HG03060 (cell line): ENCODE measurements around the gene NCR2.
"Not testable (repeated sequence)": the region's sequence is repeated elsewhere in the genome, so short reads cannot be mapped to it uniquely, and the experiment has no call there.

Source experiments
- ATAC-seq: cut with Tn5 transposase; IDR thresholded peaks from one replicate; pipeline ENCODE4 v1.9.1; 2021; ENCODE audit warnings: low read depth, moderate number of reproducible peaks; ENCODE audit not compliant: unreplicated experiment

The NCR2 gene, protein sequence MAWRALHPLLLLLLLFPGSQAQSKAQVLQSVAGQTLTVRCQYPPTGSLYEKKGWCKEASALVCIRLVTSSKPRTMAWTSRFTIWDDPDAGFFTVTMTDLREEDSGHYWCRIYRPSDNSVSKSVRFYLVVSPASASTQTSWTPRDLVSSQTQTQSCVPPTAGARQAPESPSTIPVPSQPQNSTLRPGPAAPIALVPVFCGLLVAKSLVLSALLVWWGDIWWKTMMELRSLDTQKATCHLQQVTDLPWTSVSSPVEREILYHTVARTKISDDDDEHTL

GRCh38 chr6:41335296-41335695 is at the start of gene NCR2:
TSS of gene NCR2 (plus strand) at chr6:41335608. CDS start at chr6:41335877, 269 bp downstream.
- ATAC-seq, result no peak

DNA sequence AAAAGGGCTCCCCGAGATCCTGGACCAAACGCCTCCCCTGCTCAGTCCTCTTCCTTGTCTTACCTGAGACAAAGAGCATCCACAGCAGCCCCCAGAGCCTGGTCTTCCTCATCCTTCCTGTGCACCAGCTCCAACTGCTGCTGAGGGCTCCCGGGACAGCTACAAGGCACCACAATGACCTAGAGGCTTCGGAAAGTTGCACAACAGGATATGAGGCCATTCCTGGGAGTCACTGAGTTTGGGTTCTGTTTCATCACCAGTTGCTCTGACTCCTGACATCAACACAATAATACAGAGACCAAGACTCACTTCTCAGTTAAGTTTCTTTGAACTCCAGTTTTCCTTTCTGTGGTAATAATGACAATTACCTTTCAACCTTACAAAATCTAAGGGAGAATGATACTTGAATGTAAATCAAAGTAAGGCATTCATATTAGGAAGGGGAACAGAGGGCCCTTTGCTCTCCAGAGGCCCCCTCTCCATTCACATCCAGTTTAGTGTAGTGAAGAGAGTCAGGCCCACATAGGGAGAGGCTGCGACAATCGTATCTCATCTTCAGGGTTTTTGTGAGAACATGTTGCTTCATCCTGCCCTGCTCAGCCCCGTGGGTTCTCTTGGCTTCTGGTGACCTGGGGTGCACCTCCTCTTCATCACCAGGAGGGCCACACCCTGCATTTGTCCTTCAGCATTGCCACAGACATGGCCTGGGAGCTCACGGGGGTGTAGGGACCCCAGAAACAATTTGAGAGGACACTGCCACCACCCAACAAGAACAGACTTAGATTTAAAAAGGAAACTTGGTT is 48.7 kb upstream of the NCR2 start, which contains the start of gene TREM1:
TREM1 (minus strand) TSS at position 139 of the 803 bp plus-strand sequence; CDS start at position 112, 27 bp downstream.
- ATAC-seq, result no peak

DNA sequence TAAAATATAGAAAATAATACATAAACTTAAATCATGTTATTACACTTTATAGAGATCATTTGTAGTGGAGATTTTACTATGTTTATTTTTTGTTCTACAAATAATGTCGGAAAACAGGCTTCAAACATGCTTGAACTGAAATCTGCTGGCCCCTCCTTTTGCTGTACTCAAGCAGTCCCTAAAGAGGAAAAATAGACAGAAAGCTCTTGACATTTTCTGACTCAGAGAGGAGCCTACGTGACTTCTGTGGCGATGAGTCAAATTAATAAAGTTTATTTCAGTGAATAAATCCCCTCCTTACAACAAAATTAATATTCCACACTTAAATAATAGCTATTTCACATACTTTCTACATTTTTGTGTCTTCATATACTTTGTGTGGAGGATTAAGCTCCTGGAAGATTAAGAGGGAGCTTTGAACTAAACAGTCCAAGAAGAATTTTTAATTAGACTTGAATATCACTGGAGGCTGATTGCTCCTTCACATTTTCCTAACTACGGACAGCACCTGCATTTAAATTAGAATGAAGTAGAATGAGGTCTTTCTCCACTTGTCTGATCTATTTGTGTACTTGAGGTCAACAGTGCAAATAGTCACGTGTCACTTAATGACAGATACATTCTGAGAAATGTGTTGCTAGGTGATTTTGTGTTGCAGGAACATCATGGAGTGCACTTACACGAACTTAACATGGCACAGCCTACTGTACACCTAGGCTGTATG is 47.2 kb upstream of the NCR2 start:
- no peak for ATAC-seq

GRCh38 chr6:41288754-41289129 is 46.7 kb upstream of the NCR2 start:
- ATAC-seq, result no peak

- no peak for ATAC-seq
These were observed 45.6 kb upstream of the NCR2 start for GRCh38 chr6:41289815-41290214.

DNA sequence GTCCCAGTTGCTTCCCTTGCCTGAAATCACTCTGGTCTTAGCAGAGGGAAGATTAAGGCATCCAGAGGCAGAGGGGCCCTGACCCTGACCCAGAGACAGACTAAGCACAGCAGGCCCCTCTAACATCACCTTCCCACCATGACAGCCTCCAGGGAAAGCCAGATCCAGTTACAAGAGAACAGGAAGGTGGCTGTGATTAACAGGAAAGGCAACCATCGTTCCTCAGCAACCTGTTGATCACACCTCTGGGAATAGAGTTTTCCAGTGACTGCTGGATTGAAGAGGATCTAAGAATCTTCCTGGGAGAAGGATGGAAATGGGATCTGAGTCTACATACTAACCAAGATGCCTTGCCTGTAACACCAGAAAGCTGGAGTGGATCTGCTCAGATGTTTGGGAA is 43.7 kb upstream of the NCR2 start:
- no peak for ATAC-seq

DNA sequence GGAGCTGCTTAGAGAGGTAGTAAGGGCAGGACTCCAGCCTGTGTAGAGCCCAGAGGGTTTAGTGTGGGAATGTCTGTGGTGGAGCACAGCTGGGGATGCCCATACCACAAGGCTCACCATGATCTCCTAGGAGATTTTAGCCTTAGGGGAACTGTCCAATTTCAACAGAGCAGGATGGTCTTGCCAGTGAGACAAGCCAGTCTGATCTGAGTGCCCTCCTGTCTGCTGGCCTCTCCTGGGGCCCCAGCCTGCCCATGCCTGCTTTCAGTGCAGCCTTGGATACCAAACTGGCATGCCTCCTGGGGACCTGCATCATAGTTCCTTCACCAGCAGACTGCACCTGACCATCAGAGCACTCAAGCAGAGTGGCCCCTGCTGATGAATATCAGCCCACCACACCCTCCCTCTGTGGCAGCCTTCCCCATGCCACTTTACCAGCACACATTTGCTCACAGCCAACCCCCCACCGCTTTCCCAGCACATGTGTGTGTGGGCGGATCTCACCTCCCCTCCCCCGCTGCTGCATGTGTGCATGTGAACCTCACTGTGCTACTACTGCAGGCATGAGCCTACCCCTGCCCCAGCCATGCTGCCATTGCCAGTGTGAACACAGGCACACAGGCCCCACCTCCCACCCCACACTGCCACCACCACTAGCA is 41.1 kb upstream of the NCR2 start:
- ATAC-seq, result no peak

DNA sequence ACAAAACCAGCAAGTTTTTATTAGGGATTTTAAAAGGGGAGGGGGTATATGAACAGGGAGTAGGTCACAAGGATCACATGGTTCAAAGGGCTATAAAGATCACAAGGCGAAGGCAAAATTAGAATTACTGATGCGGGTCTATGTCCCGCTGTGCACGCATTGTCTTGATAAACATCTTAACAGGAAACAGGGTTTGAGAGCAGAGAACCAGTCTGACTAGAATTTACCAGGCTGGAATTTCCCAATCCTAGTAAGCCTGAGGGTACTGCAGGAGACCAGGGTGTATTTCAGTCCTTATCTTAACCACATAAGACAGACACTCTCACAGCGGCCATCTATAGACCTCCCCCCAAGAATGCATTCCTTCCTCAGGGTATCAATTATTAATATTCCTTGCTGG is 38.2 kb upstream of the NCR2 start:
- ATAC-seq, result not testable (repeated sequence)

DNA sequence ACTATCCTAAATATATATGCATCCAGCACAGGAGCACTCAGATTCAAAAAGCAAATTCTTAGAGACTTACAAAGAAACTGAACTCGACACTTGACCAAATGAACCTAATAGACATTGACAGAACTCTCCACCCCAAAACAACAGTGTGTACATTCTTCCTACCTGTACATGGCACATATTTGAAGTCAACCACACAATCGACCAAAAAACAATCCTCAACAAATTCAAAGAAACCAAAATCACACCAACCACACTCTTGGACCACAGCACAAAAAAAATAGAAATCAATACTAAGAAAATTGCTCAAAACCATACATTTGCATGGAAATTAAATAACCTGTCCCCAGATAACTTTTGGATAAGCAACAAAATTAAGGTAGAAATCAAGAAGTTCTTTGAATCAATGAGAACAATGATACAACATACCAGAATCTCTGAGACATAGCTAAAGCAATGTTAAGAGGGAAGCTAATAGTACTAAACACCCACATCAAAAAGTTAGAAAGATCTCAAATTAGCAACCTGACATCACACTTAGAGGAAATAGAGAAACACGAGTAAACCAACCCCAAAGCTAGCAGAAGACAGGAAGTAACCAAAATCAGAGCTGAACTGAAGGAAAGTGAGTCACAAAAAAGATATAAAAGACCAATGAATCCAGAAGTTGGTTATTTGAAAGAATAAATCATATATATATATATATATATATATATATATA is 36.5 kb upstream of the NCR2 start:
- no peak for ATAC-seq

DNA sequence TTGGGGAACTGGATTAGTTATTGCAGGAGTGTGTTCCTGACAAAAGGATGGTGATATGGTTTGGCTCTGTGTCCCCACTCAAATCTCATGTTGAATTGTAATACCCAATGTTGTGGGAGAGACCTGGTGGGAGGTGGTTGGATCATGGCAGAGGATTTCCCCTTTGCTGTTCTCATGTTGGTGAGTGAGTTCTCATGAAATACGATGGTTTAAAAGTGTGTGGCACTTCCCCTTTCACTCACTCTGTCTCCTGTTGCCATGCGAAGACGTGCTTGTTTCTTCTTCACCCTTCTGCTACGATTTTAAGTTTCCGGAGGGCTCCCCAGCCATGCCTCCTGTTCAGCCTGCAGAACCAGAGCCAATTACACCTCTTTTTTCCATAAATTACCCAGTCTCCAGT is 32.8 kb upstream of the NCR2 start:
- no peak for ATAC-seq

DNA sequence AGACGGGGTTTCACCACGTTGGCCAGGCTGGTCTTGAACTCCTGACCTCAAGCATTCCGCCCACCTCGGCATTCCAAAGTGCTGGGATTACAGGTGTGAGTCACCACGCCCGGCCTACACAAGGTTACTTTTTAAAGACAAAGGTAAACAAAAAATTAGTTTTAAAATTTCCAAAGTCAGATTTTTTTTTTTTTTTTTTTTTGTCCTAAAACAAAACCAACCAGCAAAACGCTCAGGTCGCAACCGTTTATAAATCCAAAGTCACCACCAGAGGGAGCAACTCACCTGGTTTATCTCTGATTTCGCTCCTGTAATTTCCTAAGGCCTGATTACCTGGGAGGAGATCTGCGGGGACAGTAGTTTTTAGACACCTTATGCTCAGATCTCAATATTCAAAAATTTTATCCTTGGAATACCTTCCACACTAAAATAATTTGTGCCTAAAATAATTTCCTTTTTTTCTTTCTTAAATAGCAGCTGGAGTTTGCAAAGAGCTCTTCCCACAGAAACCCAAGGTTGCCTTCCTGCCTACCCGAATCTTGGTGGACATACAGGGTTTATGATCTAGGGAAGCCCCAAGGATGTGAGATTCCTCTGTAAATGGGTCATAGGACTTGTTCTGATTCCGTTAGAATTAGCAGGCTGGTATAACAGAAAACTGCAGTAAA is 29.1 kb upstream of the NCR2 start:
- ATAC-seq, result no peak

DNA sequence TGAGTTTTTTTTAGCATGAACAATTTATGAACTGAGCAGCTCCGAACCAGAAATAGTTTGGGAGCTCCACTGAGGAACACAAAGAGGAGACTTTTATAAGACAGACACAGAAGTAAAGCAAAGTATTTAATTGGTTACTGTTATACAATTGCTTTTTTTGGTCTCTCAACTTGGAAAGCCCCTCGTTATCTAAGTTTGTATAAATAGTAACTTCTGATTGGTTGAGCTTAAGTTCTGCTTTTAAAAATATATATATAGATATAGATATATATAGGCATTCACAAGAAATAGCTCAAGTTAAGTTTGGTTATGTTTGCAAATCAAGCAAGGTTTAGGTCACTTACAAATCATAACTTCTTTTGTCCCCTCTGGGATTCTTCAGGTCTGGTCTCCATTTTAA is 20.2 kb upstream of the NCR2 start:
- ATAC-seq, result no peak

DNA sequence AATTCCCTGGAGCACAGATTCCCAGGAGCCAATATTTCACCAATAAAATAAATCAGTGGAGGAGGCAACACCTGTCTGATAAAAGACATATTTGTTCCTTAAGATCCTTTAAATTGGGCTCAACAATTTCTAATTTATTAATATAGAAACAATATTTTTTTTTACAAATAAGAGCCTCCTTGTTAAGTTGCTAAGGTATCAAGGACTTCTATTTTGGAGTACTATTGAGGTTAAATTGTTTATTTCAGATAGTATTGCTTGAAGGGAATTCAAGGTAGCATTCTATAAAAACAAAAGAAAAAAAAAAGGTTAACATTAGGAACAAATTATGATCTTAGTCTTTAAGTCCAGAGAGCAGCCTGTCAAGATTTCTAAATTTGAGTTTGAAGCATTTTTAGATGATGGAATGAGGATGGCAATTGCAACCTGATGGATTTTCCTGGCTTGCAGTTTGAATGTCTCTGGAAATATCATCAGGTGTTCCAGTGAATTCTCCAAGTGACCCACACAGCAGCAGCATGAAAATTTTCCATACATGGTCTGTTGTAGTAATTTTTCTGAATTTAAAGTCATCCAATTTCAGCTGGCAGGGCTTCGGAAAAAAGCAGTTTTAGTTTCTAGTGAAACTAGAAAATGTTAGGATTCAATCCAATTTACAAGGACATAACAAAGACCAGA is 19.3 kb upstream of the NCR2 start:
- ATAC-seq, result no peak

DNA sequence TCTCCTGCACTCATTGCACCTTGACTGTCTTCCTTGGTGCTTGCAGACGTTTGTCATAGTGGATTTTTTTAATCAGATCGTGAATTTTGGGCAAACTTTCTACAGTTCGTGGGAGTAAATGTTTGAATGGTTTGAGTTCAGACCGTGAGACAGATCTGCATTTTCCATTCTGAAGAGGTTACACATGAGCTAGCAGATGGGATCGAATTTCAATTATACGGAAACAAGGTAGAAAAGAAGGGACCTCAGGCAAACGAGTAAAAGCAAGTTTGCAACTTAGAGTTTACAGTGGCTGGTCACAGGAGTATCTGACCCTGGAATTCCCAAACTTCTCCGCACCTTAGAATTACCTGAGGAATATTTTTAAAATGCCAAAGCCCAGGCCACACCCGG is 17.2 kb upstream of the NCR2 start:
- ATAC-seq, result no peak

- no peak for ATAC-seq
These were observed 16.5 kb upstream of the NCR2 start for GRCh38 chr6:41318654-41319565.

DNA sequence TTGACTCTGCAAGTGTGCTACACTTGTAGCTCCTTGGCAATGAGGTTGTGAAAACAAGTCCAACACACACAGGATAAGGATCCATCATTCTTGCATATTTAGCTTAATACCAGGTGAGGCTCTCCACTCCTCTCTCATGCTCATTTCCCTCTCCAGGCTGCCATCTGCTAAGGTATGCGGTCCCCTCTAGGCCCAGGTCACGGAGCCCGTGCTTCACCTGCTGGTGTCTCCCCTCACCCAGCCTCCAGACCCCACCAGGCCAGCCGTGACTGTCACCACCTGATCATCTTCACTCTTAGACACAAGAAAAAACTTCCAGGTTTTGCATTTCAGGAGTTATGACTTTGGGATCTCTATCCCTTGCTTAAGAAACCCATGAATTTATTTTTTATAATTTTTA is 14.2 kb upstream of the NCR2 start:
- no peak for ATAC-seq

- ATAC-seq, result no peak
These were observed 9.9 kb upstream of the NCR2 start for GRCh38 chr6:41325446-41326066.

DNA sequence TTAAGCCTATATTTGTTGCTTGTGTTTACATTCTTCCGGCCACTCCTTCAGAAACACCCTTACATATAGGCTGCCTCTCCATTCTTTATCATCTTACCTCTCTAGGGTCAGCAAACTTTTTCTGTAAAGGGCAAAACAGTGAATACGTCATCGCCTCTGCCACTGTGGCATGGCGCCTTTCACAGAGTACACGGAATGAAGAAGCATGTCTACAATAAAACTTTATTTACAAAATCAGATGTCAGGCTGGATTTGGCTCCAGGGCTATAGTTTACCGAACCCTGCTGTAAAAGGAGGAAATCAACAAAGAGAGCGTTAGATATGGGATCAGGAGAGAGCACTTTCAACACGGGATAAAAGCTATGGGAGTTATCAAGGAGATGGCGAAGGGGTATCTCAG is 9.3 kb upstream of the NCR2 start:
- ATAC-seq, result no peak
